Glomerular visceral epithelial cell (primary cell): Measurements from ENCODE around the gene TFEC.
A peak's percentile ranks its signal among the peaks of the same experiment; 100 is the strongest.
"Not testable (repeated sequence)": the region's sequence is repeated elsewhere in the genome, so short reads cannot be mapped to it uniquely, and the experiment has no call there.

Experiments
- DNase-seq: peaks from one replicate; pipeline ENCODE4 v3.0.0-alpha.2; 2016; ENCODE audit errors: extremely low spot score

The TFEC gene

DNA sequence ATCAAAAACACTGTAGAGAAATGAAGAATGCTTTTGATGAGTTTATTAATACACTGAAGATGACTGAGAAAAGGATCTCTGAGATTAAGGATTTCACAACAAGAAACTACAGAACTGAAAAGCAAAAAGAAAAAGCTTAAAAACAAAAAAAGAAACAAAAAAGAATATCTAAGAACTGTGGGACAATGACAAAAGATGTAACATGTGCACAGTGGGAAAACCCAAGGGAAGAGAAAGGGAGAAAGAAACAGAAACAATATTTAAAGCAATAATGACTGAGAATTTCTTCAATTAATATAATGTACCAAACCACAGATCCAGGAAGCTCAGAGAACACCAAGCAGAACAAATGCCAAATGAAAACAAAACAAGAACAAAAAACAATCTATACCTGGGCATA, 42.2 kb downstream of the TFEC start:
- DNase-seq = no peak

DNA sequence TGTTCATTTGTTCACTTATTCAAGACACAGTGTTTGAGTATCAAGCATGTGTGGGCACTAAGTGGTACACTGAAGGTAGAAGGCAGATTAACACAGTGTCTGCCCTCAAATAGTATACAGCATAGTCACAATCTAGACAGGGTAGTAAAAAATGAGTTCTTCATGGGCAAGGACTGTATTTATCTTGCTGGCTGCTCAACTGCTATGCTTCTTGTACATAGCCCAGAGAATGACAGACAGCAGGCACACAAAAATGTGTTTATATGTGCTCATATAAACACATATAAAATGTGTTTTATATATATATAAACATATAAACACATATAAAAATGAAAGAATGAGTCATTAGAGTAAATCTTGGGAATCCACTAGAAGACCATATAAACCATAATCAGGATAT, 43.1 kb downstream of the TFEC start:
- no peak for DNase-seq

DNA sequence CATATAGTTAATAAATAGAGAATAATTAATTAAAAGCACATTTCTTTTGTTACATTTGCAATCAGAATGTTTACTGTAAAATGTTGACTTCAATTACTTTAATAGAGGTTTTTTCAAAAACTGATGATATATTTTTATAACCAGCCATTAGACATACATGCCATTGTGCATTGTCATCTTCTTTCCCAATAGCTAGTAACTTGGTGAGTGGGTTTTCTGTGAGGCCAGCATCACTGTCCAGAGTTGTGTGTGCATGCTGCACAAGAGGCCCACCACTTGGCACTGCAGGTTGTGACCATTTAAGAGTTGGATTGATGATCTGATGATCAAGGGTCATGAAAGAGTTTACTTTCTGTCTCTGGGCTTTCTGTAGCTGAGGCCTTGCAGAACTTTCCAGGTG, 46.5 kb downstream of the TFEC start:
- DNase-seq = no peak

DNA sequence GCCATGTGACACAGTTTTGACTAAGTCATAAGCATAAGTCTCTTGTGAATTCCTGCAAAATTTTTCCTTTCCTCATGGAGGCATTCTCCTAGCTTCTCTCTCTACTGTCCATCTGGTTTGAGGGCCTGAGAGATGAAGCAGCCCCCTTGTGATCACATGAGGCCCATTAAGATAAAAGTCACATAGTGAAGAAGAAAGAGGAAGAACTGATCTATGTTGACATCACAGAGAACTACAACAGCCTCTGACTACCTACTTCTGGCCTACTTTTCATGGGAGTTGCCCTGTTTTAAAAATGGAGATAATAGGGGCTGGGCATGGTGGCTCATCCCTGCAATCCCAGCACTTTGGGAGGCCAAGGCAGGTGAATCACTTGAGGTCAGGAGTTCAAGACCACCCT, 50.4 kb downstream of the TFEC start:
- no peak for DNase-seq

DNA sequence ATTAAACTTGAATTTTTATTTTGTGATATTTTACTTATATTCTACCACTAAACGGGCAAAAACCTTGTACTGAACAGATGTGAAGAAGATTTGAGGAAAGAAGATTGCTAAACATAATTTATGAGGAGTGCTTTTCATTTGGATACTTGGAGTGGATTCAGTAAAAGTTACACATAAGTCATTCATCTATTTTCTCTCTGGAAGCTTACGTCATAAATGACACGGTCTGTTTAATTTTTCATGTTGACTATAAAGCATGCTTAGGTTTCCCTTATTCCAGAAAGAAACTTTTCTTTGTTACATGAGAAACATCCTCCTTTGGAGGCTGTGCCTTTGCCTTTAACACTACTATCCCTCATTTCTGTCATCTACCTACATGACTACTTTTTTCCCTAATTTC, 53.9 kb downstream of the TFEC start:
- no peak for DNase-seq

DNA sequence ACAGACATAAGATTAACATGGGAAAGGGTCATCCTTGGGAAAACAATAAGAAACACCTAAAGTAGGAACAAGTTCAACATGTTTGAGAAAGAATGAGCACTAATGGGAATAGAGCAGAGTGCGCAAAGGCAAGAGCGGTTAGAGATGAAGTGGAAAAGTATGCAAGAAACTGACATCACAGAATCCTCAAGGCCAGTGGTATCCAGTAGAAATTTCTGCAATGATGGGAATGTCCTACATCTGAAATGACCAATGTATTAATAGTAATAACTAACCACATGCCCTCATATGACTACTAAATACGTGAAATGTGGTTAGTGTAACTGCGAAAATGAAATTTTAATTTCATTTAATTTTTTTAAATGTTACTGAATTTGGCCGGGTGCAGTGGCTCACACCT, 54.8 kb downstream of the TFEC start:
- DNase-seq = no peak

DNA sequence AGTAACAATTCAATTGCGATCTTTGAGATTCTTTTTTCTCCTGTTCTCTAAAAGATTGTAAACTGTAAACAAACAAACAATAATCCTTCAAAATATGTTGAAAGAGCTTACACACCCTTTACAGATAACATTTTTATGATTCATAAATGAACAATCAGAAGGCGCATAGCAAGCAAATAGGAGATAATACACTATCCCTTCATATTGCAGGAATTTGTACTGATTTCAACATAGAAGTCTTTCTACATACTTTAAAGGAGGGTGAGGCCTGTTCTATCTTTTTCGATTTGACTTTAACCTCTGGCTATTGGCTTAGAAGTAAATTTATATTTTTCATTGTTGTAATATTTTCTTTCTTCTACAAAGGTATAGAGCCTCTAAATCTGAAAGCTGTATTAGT, 57.2 kb downstream of the TFEC start:
- no peak for DNase-seq

DNA sequence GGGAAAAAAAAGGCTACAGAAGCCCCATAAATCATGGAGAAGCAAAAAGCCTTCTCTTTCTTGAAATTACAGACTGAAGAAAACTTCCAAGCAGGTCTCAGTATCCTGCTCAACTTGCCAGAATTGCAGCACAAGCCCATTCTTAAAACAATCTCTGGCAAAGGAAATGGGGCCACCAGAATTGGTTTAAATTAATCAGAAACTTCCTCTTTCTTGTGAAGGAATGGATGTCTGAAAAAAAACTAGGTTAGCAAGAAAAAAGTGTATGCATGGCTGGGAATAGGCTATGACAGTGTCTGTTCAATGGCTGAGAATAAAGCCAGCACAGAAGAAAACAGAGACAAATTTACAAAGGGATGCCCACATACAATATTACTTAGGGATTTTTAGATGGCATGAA, 59.1 kb downstream of the TFEC start:
- no peak for DNase-seq

DNA sequence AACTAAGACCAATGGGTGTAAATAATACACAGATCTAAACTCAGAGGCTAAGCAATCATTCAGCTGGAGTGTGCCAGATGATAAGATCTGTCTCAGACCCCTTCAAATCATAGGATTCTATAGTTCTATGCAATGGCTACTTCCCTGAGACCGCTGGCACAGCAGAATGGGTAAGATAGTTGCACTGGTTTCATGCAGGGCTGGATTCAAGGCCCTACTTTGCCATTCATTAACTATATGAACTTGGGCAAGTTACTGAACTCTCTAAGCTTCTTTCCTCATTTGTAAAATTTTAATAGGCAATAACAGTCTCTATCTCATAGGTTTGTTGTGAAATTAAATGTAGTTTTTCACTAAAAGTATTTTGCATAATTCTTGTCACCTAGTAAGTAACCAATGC, 62.0 kb downstream of the TFEC start:
- no peak for DNase-seq

DNA sequence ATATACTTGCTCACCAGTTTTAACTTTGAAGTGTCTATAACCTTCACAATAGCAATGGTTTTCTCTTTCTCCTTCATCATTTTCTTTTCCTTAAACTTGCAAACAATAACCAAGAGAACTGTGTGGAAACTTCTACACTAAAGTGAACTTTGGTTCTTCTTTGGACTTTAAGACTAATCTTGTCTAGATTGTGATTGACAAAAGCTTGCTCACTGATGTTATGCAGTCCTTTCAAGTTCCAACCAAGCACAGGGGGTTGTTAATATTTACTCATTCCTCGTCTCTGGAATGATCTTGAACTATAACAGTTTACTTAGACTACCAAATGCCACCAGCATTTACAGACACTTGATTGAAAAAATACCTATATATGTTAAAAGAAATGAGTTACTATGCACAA, 62.4 kb downstream of the TFEC start:
- DNase-seq = no peak

DNA sequence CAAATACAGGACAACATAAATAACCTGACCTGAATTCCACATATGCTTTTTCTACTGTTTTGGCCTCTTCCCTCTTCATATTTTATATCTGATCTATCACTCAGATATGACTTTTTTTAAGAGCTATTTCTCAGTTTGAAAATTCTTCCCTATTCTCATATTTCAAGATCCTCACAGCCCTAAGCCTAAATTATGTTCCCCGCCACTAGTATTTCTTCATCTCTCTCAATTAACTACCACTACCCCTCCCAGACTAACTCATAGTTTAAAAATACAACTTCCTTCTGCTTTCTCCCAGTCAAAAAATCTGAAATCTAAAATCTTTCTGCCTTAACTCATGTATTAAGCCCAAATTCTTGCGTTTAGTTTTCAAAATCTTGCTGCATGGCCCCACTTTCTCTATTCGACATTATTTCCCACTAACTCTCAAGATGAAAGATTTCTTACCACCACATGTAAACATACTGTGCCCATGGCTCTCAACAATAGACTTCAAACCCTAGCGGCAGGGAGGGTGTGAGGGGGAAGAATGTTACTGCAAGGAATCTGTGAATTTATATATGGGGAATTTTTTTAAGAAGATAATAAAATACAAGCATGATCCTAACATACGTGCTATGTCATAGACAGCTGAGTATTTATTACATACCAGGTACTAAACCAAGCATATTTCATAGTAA, 64.6 kb downstream of the TFEC start:
- no peak for DNase-seq

DNA sequence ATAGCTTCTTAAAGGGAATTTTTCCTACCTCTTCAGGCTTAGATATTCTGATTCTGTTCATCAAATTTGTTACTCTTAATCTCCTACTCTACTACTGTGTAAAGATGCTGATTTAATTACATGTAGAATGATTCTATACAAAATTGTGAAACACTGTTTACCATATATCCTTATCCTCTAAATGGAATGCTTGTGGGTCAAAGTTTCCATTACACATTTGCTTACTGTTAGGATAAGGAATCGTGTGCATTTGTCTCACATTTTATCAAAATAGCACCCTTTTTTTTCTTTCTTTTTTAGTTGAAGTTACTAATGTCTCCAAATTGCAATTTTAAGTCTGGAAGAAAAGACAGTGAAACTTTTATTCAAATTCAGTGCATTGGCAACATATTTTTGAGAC, 65.3 kb downstream of the TFEC start:
- no peak for DNase-seq

DNA sequence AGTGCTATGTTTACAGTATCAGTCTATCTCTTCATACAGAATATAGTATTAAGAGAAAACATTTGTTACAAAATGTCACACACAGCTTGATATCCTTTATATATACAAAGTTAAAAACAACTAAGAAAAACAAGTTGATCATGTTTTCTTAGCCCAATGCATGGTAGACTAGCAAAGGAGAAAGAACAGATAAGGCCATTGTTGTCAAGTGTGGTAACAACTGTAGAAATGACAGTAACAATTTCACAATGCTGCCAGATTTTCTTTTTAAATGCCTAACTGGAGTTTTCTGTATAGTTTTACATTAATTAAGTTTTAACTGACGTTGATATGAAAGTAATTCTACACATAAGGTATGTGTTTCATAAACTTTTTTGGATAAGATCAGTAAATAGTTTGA, 65.8 kb downstream of the TFEC start:
- DNase-seq = no peak

DNA sequence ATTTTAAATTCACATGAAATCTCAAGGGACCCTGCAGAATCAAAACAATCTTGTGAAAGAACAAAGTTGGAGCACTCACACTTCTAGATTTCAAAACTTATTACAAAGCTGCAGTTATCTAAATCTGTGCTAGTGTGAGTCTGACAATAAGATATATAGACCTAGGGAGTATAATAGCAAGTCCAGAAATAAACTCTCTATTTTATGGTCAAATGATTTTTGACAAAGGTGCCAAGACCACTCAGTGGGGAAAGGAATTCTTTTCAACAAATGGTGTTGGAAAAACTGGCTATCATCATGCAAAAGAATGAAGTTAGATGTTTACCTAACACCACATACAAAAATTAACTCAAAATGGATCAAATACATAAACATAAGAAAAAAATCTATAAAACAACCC, 68.2 kb downstream of the TFEC start:
- no peak for DNase-seq

DNA sequence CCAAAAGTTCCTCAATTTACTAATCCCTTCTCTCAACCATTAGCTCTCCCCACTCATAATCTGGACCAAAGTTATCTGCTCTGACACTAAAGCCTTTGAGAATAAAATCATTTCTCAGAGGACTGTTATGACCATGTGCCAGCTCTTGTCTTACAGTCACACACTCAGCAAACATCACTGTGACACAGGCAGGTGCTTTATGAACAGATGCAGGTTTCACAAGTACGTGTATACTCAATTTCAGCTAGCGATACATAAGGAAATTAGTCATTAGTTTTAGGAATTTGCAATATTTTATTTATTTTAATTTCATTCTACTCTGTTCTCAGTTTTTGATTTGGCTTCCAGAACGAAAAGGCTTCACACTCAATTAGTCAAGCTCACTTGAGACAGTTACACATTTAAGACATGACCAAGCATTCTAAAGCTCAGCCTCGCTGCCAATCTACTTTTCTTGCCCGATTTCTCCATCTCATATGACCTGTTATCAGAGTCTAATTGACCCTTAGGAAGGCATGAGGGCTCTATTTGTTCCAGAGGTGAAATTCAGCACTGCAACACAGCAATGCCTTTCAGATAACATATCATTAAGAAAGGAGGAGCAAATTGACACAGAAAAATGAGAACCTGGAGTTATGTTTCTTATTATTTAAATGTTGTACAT, 76.8 kb downstream of the TFEC start:
- DNase-seq = no peak

DNA sequence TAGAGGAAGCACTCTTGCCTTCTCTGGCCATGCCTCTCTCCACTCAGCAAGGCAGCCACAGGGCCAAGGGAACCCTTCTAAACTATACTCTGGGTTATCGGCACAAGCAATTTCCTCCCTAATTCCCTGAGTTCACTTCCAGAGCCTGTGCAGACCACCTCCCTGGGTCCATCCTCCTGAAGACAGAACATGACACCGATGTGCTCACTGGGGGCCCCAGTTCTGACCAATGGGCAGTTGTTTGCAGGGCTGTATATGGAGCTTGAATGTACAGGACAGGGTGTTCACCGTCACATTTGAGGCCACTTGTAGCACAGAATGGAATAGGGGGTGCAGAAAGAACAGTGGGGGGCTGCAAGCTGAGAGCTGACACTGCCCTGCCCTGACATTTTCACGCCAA, 77.7 kb downstream of the TFEC start:
- DNase-seq = no peak

DNA sequence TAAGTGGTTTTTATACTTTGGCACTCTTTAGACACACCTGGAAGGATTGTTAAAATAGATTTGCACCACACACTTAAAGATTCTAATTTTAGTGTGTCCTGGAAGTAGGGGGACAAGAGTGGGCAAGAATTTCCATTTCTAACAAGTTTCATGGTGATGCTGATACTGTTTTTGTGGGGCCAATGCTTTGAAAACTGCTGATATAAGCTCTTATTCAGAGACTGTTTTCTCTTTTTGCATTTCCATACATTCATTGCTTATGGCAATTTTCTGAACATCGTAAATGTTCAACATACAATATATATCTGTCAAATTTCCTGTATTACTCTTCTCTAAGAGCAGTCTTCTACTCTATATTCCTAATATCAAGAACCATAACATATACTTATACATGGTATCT, 79.0 kb downstream of the TFEC start:
- no peak for DNase-seq

DNA sequence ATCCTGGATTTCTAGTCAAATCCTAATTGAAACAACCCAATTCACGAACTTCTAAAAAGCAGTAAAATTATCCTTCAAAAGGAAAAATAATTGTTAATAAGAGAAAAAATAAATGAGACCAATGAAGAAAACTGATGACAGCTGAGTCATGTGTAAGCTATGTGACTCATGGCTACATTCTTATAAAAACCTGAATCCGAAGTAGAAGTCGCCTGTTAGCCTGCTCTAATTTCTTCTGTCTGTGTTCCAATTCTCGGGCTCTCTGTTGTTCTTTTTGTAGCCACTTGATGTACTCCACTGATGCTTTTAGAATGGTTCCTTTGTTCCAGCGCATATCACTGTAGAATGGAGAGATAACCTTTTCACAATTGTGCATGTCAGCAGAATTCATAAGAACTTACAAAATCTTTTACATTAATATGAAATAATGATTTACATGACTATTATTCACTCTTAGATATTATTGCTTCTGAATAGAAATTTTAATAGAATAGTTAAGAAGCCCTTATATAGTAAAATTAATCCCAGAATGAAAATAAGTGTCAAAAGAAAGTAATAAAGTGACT, 88.8 kb downstream of the TFEC start:
- peak; percentile 22 for DNase-seq

DNA sequence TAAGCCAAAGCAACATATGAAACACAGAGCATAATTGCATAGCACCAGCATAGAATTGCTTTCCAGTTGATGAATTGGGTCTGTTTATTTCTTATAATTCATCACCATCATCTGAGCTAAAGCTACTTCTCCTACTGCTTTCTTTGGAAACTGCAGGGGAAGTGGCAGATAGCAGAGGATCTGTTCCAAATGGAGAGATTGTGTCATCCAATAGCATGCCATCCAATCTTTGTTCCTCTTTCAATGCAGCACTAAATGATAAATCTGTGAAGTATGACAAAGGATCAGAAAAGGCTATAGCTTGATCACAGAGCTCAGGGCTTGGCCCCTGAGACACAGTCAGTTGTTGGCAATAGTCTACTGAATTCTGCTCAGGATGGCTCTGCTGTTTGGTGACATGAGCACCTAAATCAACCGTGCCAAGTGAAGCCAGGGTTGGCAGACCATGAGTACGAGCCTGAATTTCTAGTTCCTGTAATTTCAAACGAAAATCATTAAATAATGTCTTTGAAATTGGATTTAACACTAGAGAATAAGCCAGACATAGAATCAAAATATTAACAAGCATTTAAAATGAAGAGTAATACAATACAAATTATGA, 90.0 kb downstream of the TFEC start:
- no peak for DNase-seq

DNA sequence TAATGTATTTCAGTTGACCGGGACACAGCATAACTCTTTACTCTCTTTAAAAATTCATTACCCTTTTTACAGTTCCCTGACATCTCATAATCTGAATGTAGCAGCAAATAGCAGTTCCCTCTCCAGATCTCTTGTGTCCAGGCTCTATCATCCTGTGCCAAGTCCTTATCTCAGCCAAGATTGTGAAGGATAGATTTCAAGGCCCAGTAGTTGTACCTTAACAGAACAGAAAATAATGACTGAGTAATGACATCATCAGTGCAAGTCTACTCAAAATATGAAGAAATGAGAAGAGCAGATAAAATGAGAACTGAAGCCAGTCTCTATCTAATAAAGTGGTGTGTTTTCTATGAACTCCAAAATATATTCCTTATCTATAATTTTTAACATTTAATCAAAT, 92.6 kb downstream of the TFEC start:
- no peak for DNase-seq

DNA sequence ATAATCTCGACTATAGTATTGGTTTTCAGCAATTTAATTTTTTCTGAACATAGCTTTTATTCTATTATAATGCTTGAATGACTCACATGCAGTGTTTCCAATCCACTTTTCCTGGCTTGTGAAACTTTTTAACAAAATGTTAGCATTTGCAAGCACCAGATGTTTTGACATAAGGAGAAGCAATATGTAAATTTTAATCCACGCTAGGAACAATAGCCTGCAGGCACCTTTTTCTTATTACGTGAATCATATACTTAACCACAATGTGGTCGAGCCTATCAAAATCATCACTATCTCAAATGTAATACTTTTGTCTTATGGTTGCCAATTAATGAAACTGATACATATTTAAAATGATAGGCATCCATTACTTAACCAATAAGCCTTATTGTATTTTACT, 97.1 kb downstream of the TFEC start:
- no peak for DNase-seq

DNA sequence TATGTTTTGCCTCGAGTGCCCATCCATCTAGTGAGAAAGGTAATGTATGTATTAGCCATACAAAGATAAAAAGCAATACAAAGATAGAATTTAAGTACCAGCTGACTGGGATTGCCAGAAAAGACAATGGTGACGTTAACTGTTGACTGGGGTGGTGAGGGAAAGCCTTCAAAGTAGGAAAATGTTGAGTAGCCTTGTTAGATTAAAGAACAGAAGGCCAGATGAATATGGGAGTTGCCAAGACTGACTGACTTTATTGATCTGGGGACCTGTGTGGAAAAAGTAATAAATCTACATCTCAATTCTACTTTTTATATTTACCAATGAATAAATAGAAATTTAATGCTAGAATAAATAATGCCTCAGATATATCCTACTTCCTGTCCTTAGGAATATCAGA, 97.7 kb downstream of the TFEC start:
- DNase-seq = no peak

DNA sequence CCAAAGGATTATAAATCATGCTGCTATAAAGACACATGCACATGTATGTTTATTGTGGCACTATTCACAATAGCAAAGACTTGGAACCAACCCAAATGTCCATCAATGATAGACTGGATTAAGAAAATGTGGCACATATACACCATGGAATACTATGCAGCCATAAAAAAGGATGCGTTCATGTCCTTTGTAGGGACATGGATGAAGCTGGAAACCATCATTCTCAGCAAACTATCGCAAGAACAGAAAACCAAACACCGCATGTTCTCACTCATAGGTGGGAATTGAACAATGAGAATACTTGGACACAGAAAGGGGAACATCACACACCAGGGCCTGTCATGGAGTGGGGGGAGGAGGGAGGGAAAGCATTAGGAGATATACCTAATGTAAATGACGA, 100.4 kb downstream of the TFEC start:
- not testable (repeated sequence) for DNase-seq
